Stromal cell of bone marrow (primary cell): ENCODE measurements around the gene MYADML2.
"Not testable (repeated sequence)": the region's sequence is repeated elsewhere in the genome, so short reads cannot be mapped to it uniquely, and the experiment has no call there.

Experiments used
- DNase-seq: peaks from one replicate; pipeline ENCODE4 v3.0.0-alpha.2; 2012; ENCODE audit warnings: low read depth

Gene MYADML2

DNA sequence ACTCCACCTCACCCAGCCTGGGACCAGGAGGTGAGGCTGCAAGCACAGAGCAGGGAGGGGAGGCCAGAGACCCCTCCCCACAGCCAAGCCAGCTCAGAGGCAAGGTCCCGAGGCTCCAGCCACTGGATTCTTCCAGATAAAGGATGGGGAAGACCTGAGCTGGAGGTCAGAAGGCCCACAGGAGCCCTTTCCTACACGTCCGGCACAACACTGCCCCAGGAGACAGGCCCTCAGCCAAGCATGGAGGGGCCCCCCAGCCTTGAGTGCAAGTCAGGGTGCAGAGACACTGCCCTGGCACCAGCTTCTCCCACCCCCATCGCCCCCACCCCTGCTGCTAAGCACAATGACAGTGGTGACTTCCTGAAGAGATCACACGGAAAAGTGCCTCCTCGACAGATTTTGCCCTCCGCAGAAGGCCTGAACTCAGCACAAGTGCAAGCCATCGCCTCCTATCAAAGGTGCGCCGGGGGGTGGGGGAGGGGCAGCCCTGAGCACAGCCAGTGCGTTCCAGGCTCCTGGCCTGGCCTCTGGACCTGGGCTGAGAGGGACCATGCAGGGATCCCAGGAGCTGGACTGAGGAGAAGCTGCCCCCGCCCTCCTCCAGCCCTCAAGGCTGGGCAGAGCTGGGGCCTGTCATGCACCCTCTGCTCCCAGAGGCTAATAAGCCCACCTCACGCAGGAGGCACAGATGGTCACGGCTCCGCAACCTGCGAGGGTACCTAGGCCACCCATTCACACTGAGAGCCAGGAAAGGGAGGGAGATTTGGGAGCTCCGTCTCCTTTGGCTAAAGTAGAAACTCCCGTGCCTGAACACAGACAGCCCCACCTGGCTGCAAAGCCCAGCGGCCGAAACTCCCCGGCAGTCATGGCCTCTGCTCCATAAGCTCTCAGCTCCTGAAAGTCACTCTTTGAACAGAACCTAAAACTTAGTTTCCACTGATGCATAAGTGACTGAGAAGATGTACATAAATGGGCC lies 22.2 kb downstream of the MYADML2 start:
- DNase-seq: no peak

- peak; percentile 70 for DNase-seq
Observed at GRCh38 chr17:81923302-81924260, 23.5 kb downstream of the MYADML2 start.

DNA sequence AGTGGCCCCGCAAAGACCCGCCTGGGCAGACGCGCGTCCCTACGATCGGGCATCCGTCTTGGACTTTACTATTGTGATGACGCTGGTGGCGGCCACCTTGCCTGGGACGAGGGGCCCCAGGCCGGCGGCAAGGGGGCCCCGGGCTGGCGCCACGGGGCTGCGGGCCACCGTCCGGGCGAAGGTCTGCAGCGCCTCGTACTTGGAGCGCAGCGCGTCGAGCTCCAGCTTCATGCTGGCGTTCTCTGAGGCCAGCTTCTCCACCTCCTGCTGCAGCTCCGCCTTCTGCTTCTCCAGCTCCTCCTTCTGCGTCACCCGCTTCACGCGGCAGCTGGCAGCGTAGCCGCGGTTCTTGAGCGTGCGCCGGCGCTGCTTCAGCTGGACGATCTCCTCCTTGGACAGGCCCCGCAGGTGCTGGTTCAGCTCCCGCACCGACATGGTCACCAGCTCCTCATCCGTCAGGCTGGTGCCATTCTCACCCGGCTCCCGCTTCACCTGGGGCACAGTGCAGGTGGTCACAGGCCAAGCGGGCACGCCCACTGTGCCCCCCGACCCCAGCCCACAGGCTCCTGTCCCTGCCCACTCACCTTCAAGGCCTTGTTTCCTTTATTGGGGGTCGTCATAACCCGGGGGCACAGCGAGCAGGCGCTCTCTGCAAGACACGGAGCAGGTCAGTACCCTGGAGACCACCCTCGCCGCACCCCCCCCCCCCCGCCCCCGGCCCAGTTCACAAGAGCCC lies 24.3 kb downstream of the MYADML2 start:
- DNase-seq: no peak

DNA sequence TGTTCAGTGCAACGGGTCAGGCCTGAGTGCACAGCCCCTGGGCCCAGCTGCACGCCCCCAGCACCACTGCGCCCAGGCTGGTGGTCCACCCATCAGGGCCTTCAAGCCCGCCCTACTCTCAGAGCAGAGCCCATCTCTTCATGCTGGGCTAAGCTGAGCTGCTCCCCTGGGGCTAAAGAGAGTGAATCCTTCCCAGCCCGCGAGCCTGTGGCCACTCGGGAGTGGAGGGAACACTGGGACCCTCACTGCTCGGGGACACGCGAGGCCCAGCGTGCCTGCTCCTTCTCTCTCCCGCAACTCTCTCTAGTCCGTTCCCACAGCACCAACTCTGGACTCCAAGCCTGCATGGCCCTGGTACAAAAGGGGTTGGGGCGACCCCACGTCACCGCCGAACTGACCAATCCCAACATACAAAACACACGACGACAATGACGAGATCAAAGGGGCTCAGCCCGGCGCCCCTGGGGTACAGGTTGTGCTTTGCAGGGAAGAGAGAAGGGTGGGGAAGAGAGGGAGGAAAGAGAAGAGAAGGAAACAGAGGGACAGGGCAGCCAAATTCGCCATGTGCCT lies 25.0 kb downstream of the MYADML2 start:
- DNase-seq: no peak

GRCh38 chr17:81921537-81921862 lies 25.5 kb downstream of the MYADML2 start:
- no peak for DNase-seq

GRCh38 chr17:81920612-81921536 lies 26.2 kb downstream of the MYADML2 start:
- DNase-seq: no peak

GRCh38 chr17:81918832-81919545 lies 28.0 kb downstream of the MYADML2 start:
- no peak for DNase-seq

- not testable (repeated sequence) for DNase-seq
Observed at GRCh38 chr17:81918333-81918669, 28.7 kb downstream of the MYADML2 start.

- DNase-seq: no peak
Observed at GRCh38 chr17:81917565-81918332, 29.3 kb downstream of the MYADML2 start, which contains the start of gene SIRT7. SIRT7 (minus strand) TSS chr17:81918176; CDS start chr17:81918131, 45 bp downstream.

DNA sequence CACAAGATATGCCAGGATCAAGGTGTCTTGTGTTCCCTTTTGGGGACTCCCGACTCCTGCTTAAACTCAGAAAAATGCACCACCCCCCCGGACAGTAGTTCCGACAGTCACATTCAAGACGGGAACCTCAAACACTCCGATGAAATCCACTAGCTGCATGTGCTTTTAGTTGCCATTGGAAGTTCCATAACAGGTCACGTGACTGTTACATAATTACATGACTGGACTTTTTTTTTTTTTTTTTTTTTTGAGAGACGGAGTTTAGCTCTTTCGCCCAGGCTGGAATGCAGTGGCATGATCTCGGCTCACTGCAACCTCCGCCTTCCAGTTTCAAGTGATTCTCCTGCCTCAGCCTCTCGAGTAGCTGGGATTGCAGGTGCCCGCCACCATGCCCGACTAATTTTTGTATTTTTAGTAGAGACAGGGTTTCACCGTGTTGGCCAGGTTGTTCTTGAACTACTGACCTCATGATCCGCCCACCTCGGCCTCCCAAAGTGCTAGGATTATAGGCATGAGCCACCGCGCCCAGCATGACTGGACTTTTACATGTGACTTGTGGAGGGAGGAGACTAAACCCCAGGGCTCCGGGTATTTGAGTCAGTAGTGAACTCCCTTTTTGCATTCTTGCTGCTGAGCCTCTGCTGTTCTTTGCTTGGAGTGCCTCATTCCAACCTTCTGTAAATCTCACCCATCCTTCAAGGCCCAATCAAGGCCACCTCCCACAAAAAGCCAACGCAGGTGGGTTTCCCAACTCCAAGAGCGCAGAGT lies 30.6 kb downstream of the MYADML2 start:
- peak; percentile 75 for DNase-seq

- no peak for DNase-seq
Observed at GRCh38 chr17:81915331-81915730, 31.7 kb downstream of the MYADML2 start.

DNA sequence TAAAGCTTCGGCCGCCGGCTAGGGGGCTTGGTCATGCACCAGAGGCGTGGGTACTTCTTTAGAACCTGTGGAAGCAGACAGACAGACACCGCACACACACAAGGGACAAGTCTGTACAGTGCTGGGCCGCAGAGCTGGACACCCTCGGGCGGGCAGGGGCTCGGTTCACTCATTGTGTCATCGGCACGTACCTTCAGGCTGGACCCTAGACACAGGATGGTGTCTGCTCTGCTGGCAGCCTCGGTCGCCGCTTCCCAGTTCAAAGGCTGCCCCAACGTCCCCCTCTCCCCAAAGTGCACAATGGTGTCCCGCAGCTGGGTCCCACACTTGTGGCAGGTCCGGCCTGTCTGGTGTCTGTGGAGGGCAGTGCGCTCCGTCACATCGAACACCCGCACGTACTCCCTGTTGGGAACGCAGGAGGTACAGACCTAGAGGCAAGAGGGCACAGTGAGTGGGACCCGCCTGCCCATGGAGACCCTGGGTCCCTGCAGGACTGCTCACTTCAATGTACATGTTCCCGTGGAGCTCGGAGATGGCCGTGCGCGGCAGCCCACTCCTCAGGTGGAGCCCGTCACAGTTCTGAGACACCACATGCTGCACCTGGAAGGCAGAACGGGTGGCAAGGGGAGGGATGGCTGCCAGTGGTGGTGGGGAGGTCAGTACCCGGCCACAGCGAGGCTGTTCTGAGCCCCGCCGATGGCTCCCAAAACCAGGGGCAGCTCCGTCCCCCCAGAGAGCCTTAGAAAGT lies 32.8 kb downstream of the MYADML2 start:
- no peak for DNase-seq

DNA sequence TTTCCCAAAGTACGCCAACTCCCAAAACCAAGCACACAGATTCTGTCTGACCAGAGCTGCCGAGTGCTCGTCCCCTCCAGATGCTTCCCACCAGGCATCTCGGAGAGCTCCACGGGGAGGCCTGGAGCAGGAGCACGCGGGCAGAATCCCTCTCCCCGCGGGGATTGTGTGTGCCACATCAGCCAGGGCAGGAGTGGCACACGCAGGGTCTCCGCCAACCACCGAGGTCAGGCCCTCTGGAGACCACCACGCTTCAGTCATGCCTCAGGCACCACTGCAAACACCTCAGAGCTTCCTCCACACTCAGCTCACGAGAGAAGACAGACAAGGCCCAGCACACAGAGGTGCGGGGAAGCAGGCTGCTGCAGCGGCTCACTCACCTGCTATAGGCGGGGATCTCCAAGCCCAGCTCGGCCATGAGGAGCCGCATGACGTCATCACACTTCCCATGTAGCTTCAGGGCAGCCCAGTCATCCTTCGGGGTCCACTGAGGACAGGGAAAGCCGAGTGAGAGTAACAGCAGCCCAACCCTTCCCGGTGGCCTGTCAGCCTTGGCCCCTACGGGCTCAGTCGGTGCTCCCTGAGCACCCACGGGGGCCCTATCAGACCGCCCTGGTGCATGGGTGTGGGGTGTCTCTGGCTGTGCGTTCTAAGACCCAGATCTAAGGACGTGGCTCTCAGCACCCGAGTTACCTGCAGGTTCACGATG lies 33.5 kb downstream of the MYADML2 start:
- no peak for DNase-seq

- no peak for DNase-seq
Observed at GRCh38 chr17:81912441-81913309, 34.4 kb downstream of the MYADML2 start.

GRCh38 chr17:81911969-81912368 lies 35.1 kb downstream of the MYADML2 start:
- DNase-seq: no peak
